ENCODE results near the gene NELL2. TPM values are rescaled to one million over a fixed set of nuclear protein-coding genes. Genes with fewer than 3 reads are reported as not detected.

NELL2 gene
- total RNA-seq, 1 donor from 2014 or later, result 2.1 TPM

DNA sequence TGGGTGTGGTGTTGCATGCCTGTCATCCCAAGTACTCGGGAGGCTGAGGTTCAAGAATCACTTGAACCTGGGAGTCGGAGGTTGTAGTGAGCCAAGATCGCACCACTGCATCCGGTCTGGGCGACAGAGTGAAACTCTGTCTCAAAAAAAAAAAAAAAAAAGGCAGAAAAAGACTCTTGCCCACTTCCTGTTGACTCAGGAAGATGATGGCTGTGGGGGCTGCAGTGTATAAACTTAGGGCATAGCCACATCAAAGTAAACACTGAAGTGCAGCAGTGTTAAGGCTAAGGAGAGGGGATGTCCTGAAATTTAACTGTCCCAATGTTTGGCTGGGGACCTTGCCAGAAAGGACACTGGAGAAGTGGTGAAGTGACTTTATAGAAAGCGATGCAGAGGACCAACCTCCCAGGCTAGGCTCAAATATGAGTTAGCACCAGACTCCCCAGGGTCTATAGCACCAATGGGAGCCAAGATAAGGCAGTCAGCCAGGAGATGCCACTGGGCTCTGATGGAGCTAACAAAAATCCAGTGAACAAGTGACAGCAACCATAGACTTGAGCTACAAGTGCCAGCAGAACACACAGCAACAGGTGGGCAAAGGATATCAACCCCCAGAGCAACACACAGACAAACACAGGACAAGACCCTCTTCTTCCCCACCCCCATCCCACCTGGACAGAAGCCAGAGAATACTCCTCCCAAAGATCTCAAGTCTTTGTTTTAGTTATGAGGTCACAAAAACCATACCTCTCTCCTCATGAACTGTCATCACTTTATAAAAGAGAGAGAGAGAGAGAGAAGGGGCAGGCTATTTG lies 28.0 kb downstream of the NELL2 start:
- no peak for DNase-seq (ENCODE audit: low spot score in 2 of 2, unreplicated experiment in 2 of 2)
- Mint-ChIP-seq H3K27ac (no peak overlapping the region), H3K4me1 (peaks cover 7% of the 10 kb centered on the region), H3K27me3 (ENCODE audit: low read depth) (peaks cover 28% of the 10 kb centered on the region), H3K9me3 (no peaks in the 10 kb centered on the region), H3K36me3 (no peaks in the 10 kb centered on the region), H3K4me3 (no peak overlapping the region)
- no peak for TF ChIP-seq CTCF (IDR thresholded peaks at IDR 0.05; ENCODE audit: unreplicated experiment)

GRCh38 chr12:44847403-44847802 lies 28.7 kb downstream of the NELL2 start:
- Mint-ChIP-seq H3K4me1 (peaks cover 5% of the 10 kb centered on the region), H3K27ac (no peak overlapping the region), H3K27me3 (ENCODE audit: low read depth) (peaks cover 27% of the 10 kb centered on the region), H3K9me3 (no peaks in the 10 kb centered on the region), H3K4me3 (no peak overlapping the region), H3K36me3 (no peaks in the 10 kb centered on the region)
- no peak for DNase-seq (ENCODE audit: low spot score in 2 of 2, unreplicated experiment in 2 of 2)
- no peak for TF ChIP-seq CTCF (IDR thresholded peaks at IDR 0.05; ENCODE audit: unreplicated experiment)

DNA sequence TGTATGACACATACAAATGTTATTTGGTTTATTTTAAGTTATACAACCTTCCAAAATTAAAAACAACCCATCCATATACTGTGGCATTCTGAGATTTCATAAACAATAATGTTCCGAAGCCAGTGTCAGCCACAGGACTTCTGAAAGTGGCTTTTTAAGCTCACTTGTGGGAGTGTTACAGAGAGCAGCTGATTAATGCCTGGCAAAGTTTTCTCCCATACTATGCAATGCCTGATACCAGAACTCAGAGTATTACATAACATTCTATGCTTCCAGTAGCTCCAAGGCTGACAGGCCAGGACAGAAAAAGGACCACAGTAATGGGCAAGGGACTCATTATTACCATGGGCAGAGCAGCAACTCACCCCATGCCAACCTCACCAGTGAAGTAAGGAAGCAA lies 29.3 kb downstream of the NELL2 start:
- H3K27ac Mint-ChIP-seq, result no peak overlapping the region
- no peak for TF ChIP-seq CTCF (IDR thresholded peaks at IDR 0.05; ENCODE audit: unreplicated experiment)

GRCh38 chr12:44842669-44843068 lies 33.4 kb downstream of the NELL2 start:
- no peaks in the 10 kb centered on the region for H3K36me3 Mint-ChIP-seq
- H3K27me3 Mint-ChIP-seq (ENCODE audit: low read depth), result peaks cover 7% of the 10 kb centered on the region
- no peak for TF ChIP-seq CTCF (IDR thresholded peaks at IDR 0.05; ENCODE audit: unreplicated experiment)
- H3K4me3 Mint-ChIP-seq, result no peak overlapping the region
- no peaks in the 10 kb centered on the region for H3K9me3 Mint-ChIP-seq
- H3K4me1 Mint-ChIP-seq, result no peaks in the 10 kb centered on the region
- no peak overlapping the region for H3K27ac Mint-ChIP-seq
- DNase-seq (ENCODE audit: low spot score in 2 of 2, unreplicated experiment in 2 of 2), result no peak

More for the DNA sequence above, 29.3 kb downstream of the NELL2 start:
- H3K4me1 Mint-ChIP-seq, result peaks cover 3% of the 10 kb centered on the region
- no peaks in the 10 kb centered on the region for H3K36me3 Mint-ChIP-seq
- no peak for DNase-seq (ENCODE audit: low spot score in 2 of 2, unreplicated experiment in 2 of 2)
- no peak overlapping the region for H3K4me3 Mint-ChIP-seq
- peaks cover 22% of the 10 kb centered on the region for H3K27me3 Mint-ChIP-seq (ENCODE audit: low read depth)
- no peaks in the 10 kb centered on the region for H3K9me3 Mint-ChIP-seq

GRCh38 chr12:44839785-44840184 lies 36.3 kb downstream of the NELL2 start:
- Mint-ChIP-seq H3K36me3 (no peaks in the 10 kb centered on the region), H3K9me3 (no peaks in the 10 kb centered on the region), H3K4me1 (no peaks in the 10 kb centered on the region), H3K27me3 (ENCODE audit: low read depth) (peaks cover 5% of the 10 kb centered on the region), H3K27ac (no peak overlapping the region), H3K4me3 (no peak overlapping the region)
- no peak for TF ChIP-seq CTCF (IDR thresholded peaks at IDR 0.05; ENCODE audit: unreplicated experiment)
- DNase-seq (ENCODE audit: low spot score in 2 of 2, unreplicated experiment in 2 of 2), result no peak

Measured in mesothelial cell of epicardium (in vitro differentiated cells).